Measurements from ENCODE around the gene LRRC8B. TPM values are rescaled to one million over a fixed set of nuclear protein-coding genes. Genes with fewer than 3 reads are reported as not detected.
A peak's percentile ranks its signal among the peaks of the same experiment; 100 is the strongest.

The LRRC8B gene
- total RNA-seq, 4 donors from 2014 or later = 7.0 to 10.5 (median 8.7) TPM

GRCh38 chr1:89633800-89634625, 109.4 kb downstream of the LRRC8B start:
- Histone ChIP-seq H3K4me3 (peak overlapping the region; percentile 60 to 85 (median 82)), H3K27me3 (peaks cover 7% of the 10 kb centered on the region), H3K4me1 (peaks cover 0 to 17% (median 14%) of the 10 kb centered on the region in 4 donors), H3K36me3 (no peaks in the 10 kb centered on the region), H3K9me3 (no peaks in the 10 kb centered on the region), H3K27ac (peak overlapping the region; percentile 84 to 87 (median 84))
- intact Hi-C loops (cut with DNase I; ENCODE audit: low total_unique reads) = loop anchor here (5.0 kb wide), 2 partner anchors 128 to 348 kb away; no protein-coding TSS in a partner anchor
- DNase-seq = peak; percentile 10
- in situ Hi-C loops (cut with MboI; ENCODE audit: low pct_ligation_motif_present in 1 of 4, low pct_unique_long_range_greater_than_20kb in 1 of 4, low sequenced_read_pairs in 3 of 4) = loop anchor here in 3 of 4 donors (10.0 to 25.0 kb wide), 3 partner anchors 121 to 353 kb away; partner anchors contain the start of gene ZNF326 (in 1 of the 3)
- WGBS, 2 donors (ENCODE audit: low coverage in 1 of 2) = 16 to 18% methylated on average over 15 to 32 of the region's 32 CpGs
- no peak for TF ChIP-seq EP300 (IDR thresholded peaks at IDR 0.05; ENCODE audit: low read depth)
- TF ChIP-seq CTCF (IDR thresholded peaks at IDR 0.05) = no peak
- no peak for TF ChIP-seq POLR2A (IDR thresholded peaks at IDR 0.05)
- no peak for TF ChIP-seq POLR2AphosphoS5 (IDR thresholded peaks at IDR 0.05)

GRCh38 chr1:89635825-89636815, 111.5 kb downstream of the LRRC8B start:
- TF ChIP-seq CTCF (IDR thresholded peaks at IDR 0.05) (no peak), POLR2A (IDR thresholded peaks at IDR 0.05) (no peak), POLR2AphosphoS5 (IDR thresholded peaks at IDR 0.05) (no peak), EP300 (IDR thresholded peaks at IDR 0.05; ENCODE audit: low read depth) (no peak)
- DNase-seq = no peak
- H3K4me1 ChIP-seq = peaks cover 0 to 17% (median 14%) of the 10 kb centered on the region in 4 donors
- intact Hi-C loops (cut with DNase I; ENCODE audit: low total_unique reads) (no loop called here), in situ Hi-C loops (cut with MboI; ENCODE audit: low pct_ligation_motif_present in 1 of 4, low pct_unique_long_range_greater_than_20kb in 1 of 4, low sequenced_read_pairs in 3 of 4) (loop anchor here in 3 of 4 donors (10.0 to 25.0 kb wide), 3 partner anchors 119 to 351 kb away; partner anchors contain the start of gene ZNF326 (in 1 of the 3))
- no peak overlapping the region for H3K27ac ChIP-seq
- no peaks in the 10 kb centered on the region for H3K36me3 ChIP-seq
- 76 to 79% methylated on average over 6 of the region's 6 CpGs for WGBS, 2 donors (ENCODE audit: low coverage in 1 of 2)
- no peaks in the 10 kb centered on the region for H3K9me3 ChIP-seq
- H3K4me3 ChIP-seq = no peak overlapping the region
- peaks cover 7% of the 10 kb centered on the region for H3K27me3 ChIP-seq

- no peak for DNase-seq
- Histone ChIP-seq H3K4me1 (peaks cover 0 to 9% (median 8%) of the 10 kb centered on the region in 4 donors), H3K9me3 (no peaks in the 10 kb centered on the region), H3K4me3 (no peak overlapping the region), H3K36me3 (no peaks in the 10 kb centered on the region), H3K27ac (no peak overlapping the region), H3K27me3 (peaks cover 7% of the 10 kb centered on the region)
- in situ Hi-C loops (cut with MboI; ENCODE audit: low pct_ligation_motif_present in 1 of 4, low pct_unique_long_range_greater_than_20kb in 1 of 4, low sequenced_read_pairs in 3 of 4) (loop anchor here in 3 of 4 donors (10.0 to 25.0 kb wide), 3 partner anchors 117 to 350 kb away; partner anchors contain the start of gene ZNF326 (in 1 of the 3)), intact Hi-C loops (cut with DNase I; ENCODE audit: low total_unique reads) (no loop called here)
- no peak for TF ChIP-seq CTCF (IDR thresholded peaks at IDR 0.05)
- no peak for TF ChIP-seq POLR2AphosphoS5 (IDR thresholded peaks at IDR 0.05)
- TF ChIP-seq POLR2A (IDR thresholded peaks at IDR 0.05) = no peak
These were observed 112.9 kb downstream of the LRRC8B start for GRCh38 chr1:89637496-89637895.

DNA sequence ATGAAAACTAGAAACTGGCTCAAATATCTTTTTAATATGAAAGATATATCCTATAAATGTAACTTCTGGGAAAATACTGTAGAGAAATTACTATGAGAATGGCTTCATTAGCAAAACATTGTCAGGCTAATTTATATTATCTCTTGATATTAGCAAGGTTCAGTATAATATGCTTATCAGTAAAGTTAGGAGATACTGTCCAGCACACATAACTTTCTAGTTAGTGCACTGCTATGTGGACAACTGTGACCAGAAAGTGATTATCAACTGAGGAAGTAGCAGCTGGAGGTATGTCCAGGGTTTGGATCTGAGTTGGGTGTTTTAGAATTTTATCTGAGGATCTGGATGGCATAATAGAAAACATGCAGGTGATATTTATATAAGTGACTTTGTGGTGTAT, 115.8 kb downstream of the LRRC8B start:
- Histone ChIP-seq H3K36me3 (no peaks in the 10 kb centered on the region), H3K4me1 (no peaks in the 10 kb centered on the region), H3K4me3 (no peak overlapping the region), H3K27me3 (no peaks in the 10 kb centered on the region), H3K27ac (no peak overlapping the region), H3K9me3 (no peaks in the 10 kb centered on the region)
- no peak for DNase-seq
- intact Hi-C loops (cut with DNase I; ENCODE audit: low total_unique reads) = no loop called here
- in situ Hi-C loops (cut with MboI; ENCODE audit: low pct_ligation_motif_present in 1 of 4, low pct_unique_long_range_greater_than_20kb in 1 of 4, low sequenced_read_pairs in 3 of 4) = loop anchor here in 3 of 4 donors (25.0 kb wide), 2 partner anchors 122 to 347 kb away; partner anchors contain the start of gene ZNF326 (in 1 of the 3)
- TF ChIP-seq CTCF (IDR thresholded peaks at IDR 0.05) (no peak), POLR2AphosphoS5 (IDR thresholded peaks at IDR 0.05) (no peak), POLR2A (IDR thresholded peaks at IDR 0.05) (no peak), EP300 (IDR thresholded peaks at IDR 0.05; ENCODE audit: low read depth) (no peak)
